Transverse colon (tissue), 4 donors: ENCODE results near the gene TCFL5. TPM values are rescaled to one million over a fixed set of nuclear protein-coding genes. Genes with fewer than 3 reads are reported as not detected.

Experiments used
- DNase-seq: peaks from one replicate; pipeline ENCODE4 v3.0.0-alpha.2; 2019
- H3K27ac ChIP-seq, 4 donors: fragments of 200-600 bp; sonication (generic); 2 replicates each; pipeline ENCODE4 v1.5.1; 2016 to 2018; ENCODE audit warnings: inconsistent platforms in 4 of 4
- H3K27me3 ChIP-seq: fragments of 200-600 bp; sonication (generic); 2 replicates; pipeline ENCODE4 v1.5.1; 2017; ENCODE audit warnings: inconsistent platforms
- H3K36me3 ChIP-seq, 4 donors: fragments of 200-600 bp; sonication (generic); 2 replicates each; pipeline ENCODE4 v1.5.1; 2017 to 2019; ENCODE audit warnings: inconsistent platforms in 4 of 4
- H3K4me1 ChIP-seq, 4 donors: fragments of 200-600 bp; sonication (generic); 2 replicates each; pipeline ENCODE4 v1.5.1; 2017 to 2020; ENCODE audit warnings: inconsistent platforms in 4 of 4
- H3K4me3 ChIP-seq, 4 donors: fragments of 200-600 bp; sonication (generic); 1 replicate in 1 of 4; 2 replicates in 3 of 4; pipeline versions ENCODE4 v1.5.1 to v1.6.1; 2017 to 2019; ENCODE audit warnings: inconsistent platforms in 4 of 4
- H3K9me3 ChIP-seq, 2 donors: fragments of 200-600 bp; sonication (generic); 2 replicates each; pipeline ENCODE4 v1.5.1; 2017 to 2019; ENCODE audit warnings: inconsistent platforms in 2 of 2
- CTCF ChIP-seq, 5 experiments: fragments of 200-600 bp in 3 of 5; fragments of 450-650 bp in 2 of 5; sonication (generic) in 3 of 5; IDR thresholded peaks; 1 replicate in 2 of 5; 2 replicates in 3 of 5; pipeline ENCODE4 v1.5.1; 2016 to 2017; ENCODE audit warnings: antibody characterized with exemption in 5 of 5, inconsistent platforms in 3 of 5, mild to moderate bottlenecking in 2 of 5, moderate library complexity in 1 of 5
- EP300 ChIP-seq: sonication (generic); formaldehyde crosslinking; IDR thresholded peaks from one replicate; pipeline ENCODE4 v1.6.1; 2017; ENCODE audit warnings: antibody characterized with exemption, low read depth
- POLR2A ChIP-seq: fragments of 450-650 bp; IDR thresholded peaks from one replicate; pipeline ENCODE4 v1.6.1; 2016; ENCODE audit warnings: antibody characterized with exemption, mild to moderate bottlenecking, moderate library complexity
- POLR2AphosphoS5 ChIP-seq, 3 donors: sonication (generic); formaldehyde crosslinking; IDR thresholded peaks; one replicate each; pipeline ENCODE4 v1.6.1; 2016; ENCODE audit warnings: antibody characterized with exemption in 3 of 3
- WGBS, 2 donors: methylation state at CpG; one replicate each; pipeline ENCODE4 v1.1.5; 2018; ENCODE audit warnings: low coverage in 1 of 2; 5-methylcytosine and 5-hydroxymethylcytosine counted together
- in situ Hi-C, 4 donors: fragments of 200-750 bp; cut with MboI; loops; one replicate each; pipeline versions ENCODE4 v1.15.0 to v1.15.1; 2017; ENCODE audit warnings: low sequenced_read_pairs in 3 of 4, low pct_ligation_motif_present in 1 of 4, low pct_unique_long_range_greater_than_20kb in 1 of 4
- intact Hi-C: fragments of 100-400 bp; cut with DNase I; formaldehyde crosslinking; loops from one replicate; pipeline ENCODE4 v1.15.1; 2023; ENCODE audit warnings: low total_unique reads
- total RNA-seq, 4 donors: library from RNA; depleted of rRNA; stranded (reverse); fragments of >200 nt; gene quantifications; one replicate each; pipeline ENCODE4 v1.1.0, GENCODE V29; 2016

TCFL5 gene
- total RNA-seq, 4 donors from 2014 or later, result 5.2 to 19.9 (median 5.9) TPM

GRCh38 chr20:62845416-62846160 is 16.0 kb downstream of the TCFL5 start:
- no peak for DNase-seq
- Histone ChIP-seq H3K9me3 (no peaks in the 10 kb centered on the region), H3K36me3 (no peaks in the 10 kb centered on the region), H3K27ac (no peak overlapping the region), H3K4me3 (no peak overlapping the region), H3K27me3 (no peaks in the 10 kb centered on the region), H3K4me1 (no peaks in the 10 kb centered on the region)
- in situ Hi-C loops (no loop called here), intact Hi-C loops (no loop called here)
- TF ChIP-seq CTCF (IDR thresholded peaks at IDR 0.05) (peak in 1 of 5 experiments; percentile 10), EP300 (no peak)
- 60 to 84% methylated on average over 5 to 16 of the region's 16 CpGs for WGBS, 2 donors

GRCh38 chr20:62844182-62844581 is 17.4 kb downstream of the TCFL5 start:
- intact Hi-C loops (no loop called here), in situ Hi-C loops (no loop called here)
- H3K27me3 ChIP-seq, result no peaks in the 10 kb centered on the region
- DNase-seq, result no peak
- no peak overlapping the region for H3K27ac ChIP-seq
- H3K9me3 ChIP-seq, result no peaks in the 10 kb centered on the region
- WGBS, 2 donors, result 96 to 97% methylated on average over 7 of the region's 7 CpGs
- no peaks in the 10 kb centered on the region for H3K36me3 ChIP-seq
- H3K4me3 ChIP-seq, result no peak overlapping the region
- no peaks in the 10 kb centered on the region for H3K4me1 ChIP-seq
- TF ChIP-seq EP300 (no peak), CTCF (IDR thresholded peaks at IDR 0.05) (no peak), POLR2AphosphoS5 (IDR thresholded peaks at IDR 0.05) (no peak), POLR2A (no peak)

GRCh38 chr20:62843656-62844055 is 18.0 kb downstream of the TCFL5 start:
- H3K4me3 ChIP-seq, result no peak overlapping the region
- H3K36me3 ChIP-seq, result no peaks in the 10 kb centered on the region
- intact Hi-C loops, result no loop called here
- H3K27ac ChIP-seq, result no peak overlapping the region
- no peak for DNase-seq
- peaks cover 0 to 4% (median 2%) of the 10 kb centered on the region in 4 donors for H3K4me1 ChIP-seq
- TF ChIP-seq POLR2AphosphoS5 (IDR thresholded peaks at IDR 0.05) (no peak), CTCF (IDR thresholded peaks at IDR 0.05) (no peak), POLR2A (no peak), EP300 (no peak)
- H3K27me3 ChIP-seq, result no peaks in the 10 kb centered on the region
- no peaks in the 10 kb centered on the region for H3K9me3 ChIP-seq
- 91 to 93% methylated on average over 6 to 10 of the region's 10 CpGs for WGBS, 2 donors
- in situ Hi-C loops, result no loop called here

GRCh38 chr20:62841705-62842212 is 19.9 kb downstream of the TCFL5 start:
- no peak overlapping the region for H3K4me3 ChIP-seq

More at GRCh38 chr20:62841705-62842212, 19.9 kb downstream of the TCFL5 start:
- peaks cover 3% of the 10 kb centered on the region for H3K27me3 ChIP-seq
- WGBS, 2 donors, result 86 to 87% methylated on average over 6 to 16 of the region's 16 CpGs
- H3K4me1 ChIP-seq, result peaks cover 0 to 16% (median 7%) of the 10 kb centered on the region in 4 donors
- intact Hi-C loops, result no loop called here
- no peaks in the 10 kb centered on the region for H3K36me3 ChIP-seq
- H3K9me3 ChIP-seq, result no peaks in the 10 kb centered on the region
- no peak for DNase-seq
- no peak overlapping the region for H3K27ac ChIP-seq
- TF ChIP-seq EP300 (no peak), CTCF (IDR thresholded peaks at IDR 0.05) (no peak), POLR2AphosphoS5 (IDR thresholded peaks at IDR 0.05) (no peak), POLR2A (no peak)
- in situ Hi-C loops, result no loop called here
